ENCODE data around the gene GSPT2.
"Not testable (repeated sequence)": the region's sequence is repeated elsewhere in the genome, so short reads cannot be mapped to it uniquely, and the experiment has no call there.

The GSPT2 gene

DNA sequence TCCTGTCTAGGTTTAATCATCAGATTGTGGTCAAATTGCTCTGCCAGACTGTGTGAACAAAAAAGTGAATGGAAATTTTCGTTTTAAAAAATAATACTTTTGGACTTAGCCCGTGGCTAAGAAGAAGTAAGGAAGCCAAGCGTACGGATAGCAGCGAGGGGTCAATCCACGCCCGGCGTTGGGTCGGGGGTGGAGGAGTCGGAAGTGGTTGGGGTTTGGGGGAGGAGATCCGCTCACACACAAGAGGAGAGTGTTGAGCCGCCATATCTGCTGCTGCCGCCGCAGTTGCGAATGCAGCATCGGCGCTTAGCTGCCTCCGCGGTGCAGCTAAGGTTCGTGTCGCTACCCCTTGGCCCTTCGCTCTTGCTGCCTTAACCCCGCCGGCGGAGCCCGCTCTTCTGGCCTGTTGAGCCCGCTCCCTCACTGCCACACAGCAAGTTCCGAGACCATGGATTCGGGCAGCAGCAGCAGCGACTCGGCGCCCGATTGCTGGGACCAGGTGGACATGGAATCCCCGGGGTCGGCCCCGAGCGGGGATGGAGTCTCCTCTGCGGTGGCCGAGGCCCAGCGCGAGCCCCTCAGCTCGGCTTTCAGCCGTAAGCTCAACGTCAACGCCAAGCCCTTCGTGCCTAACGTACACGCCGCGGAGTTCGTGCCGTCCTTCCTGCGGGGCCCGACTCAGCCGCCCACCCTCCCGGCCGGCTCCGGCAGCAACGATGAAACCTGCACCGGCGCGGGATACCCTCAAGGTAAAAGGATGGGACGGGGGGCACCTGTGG is at the start of gene GSPT2:
TSS of gene GSPT2 (plus strand) at position 264 of the 779 bp plus-strand sequence. CDS start at position 449, 185 bp downstream.
- TF ChIP-seq POLR2A (IDR thresholded peaks at IDR 0.05; ENCODE audit: low read length) (peak; percentile 54), GATA1 (IDR thresholded peaks at IDR 0.05; ENCODE audit: low read depth, low read length) (no peak)
- DNase-seq, result peak; percentile 64 to 77

DNA sequence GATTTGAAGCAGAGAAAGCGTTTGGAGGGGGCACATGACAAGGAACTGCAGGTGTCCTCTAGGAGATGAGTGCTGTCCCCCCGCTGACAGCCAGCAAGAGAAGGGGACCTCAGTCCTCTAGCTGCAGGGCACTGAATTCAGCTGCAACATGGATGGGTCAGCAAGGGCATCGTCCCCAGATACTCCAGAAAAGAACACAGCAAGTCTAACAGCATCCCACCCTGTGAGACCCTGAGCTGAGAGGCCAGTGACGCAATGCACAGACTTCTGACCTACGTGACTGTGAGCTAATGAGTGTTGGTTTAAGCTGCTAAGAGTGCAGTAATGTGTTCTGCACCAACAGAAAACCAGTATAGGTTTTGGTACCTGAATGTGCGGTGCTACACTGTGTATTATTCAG is 49.0 kb upstream of the GSPT2 start:
- DNase-seq, result no peak
- TF ChIP-seq POLR2A (IDR thresholded peaks at IDR 0.05; ENCODE audit: low read length), result no peak
- no peak for TF ChIP-seq GATA1 (IDR thresholded peaks at IDR 0.05; ENCODE audit: low read depth, low read length)

GRCh38 chrX:51697397-51697796 is 45.8 kb upstream of the GSPT2 start:
- TF ChIP-seq GATA1 (IDR thresholded peaks at IDR 0.05; ENCODE audit: low read depth, low read length) (no peak), POLR2A (IDR thresholded peaks at IDR 0.05; ENCODE audit: low read length) (no peak)
- DNase-seq, result no peak

GRCh38 chrX:51710277-51711164 is 32.7 kb upstream of the GSPT2 start, which contains the start of gene CENPVL1:
CENPVL1 (plus strand) TSS chrX:51710512; CDS start chrX:51710512, 0 bp downstream.
- DNase-seq, result not testable (repeated sequence)

- DNase-seq, result not testable (repeated sequence)
Measured at GRCh38 chrX:51712943-51713647, 30.1 kb upstream of the GSPT2 start.

- TF ChIP-seq GATA1 (IDR thresholded peaks at IDR 0.05; ENCODE audit: low read depth, low read length), result no peak
- no peak for TF ChIP-seq POLR2A (IDR thresholded peaks at IDR 0.05; ENCODE audit: low read length)
- DNase-seq, result no peak
Measured at GRCh38 chrX:51728202-51728601, 15.0 kb upstream of the GSPT2 start.

DNA sequence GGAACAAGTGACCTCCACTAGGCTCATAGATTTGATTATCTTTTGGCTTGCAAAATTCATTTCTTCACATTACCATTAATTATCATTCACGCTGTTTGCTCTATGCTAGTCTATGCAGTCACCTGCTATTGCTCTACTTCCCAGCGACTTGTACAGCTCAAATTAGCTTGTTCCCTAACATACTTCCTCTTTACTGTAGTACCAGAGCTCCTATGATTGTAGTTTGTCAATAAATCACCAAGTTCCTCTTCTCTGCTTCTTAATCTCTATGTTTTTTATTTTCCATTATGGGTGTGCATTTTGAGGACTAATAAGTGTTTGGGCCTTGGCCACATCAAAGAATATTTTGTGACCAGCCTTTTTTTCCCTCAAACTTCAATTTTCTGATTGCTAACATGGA is 6.2 kb upstream of the GSPT2 start:
- TF ChIP-seq POLR2A (IDR thresholded peaks at IDR 0.05; ENCODE audit: low read length) (no peak), GATA1 (IDR thresholded peaks at IDR 0.05; ENCODE audit: low read depth, low read length) (no peak)
- DNase-seq, result no peak

DNA sequence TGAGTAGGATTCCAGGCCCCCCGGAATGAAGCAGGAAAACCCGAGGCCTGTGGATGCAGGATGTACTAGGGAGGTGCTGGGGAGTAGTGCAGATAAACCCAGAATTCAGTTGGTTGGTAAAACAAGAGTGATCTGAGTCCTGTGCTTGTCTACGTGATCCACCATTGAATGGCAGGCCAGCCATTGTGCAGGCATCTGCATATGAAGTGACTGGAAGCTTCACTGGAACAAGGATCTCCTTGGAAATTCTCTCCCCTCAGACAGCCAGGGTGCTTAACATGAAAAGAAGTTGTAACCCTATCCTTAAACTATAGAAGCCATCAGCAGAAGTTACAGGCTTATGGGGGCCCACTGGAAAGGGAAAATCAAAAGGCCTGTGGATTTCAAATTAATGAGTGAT is 656 bp upstream of the GSPT2 start:
- TF ChIP-seq POLR2A (IDR thresholded peaks at IDR 0.05; ENCODE audit: low read length), result no peak
- TF ChIP-seq GATA1 (IDR thresholded peaks at IDR 0.05; ENCODE audit: low read depth, low read length), result no peak
- no peak for DNase-seq

- TF ChIP-seq GATA1 (IDR thresholded peaks at IDR 0.05; ENCODE audit: low read depth, low read length) (no peak), POLR2A (IDR thresholded peaks at IDR 0.05; ENCODE audit: low read length) (no peak)
- no peak for DNase-seq
Measured at GRCh38 chrX:51747671-51748070, 4.4 kb downstream of the GSPT2 start.

GRCh38 chrX:51759055-51759839 is 16.0 kb downstream of the GSPT2 start:
- DNase-seq, result no peak
- TF ChIP-seq POLR2A (IDR thresholded peaks at IDR 0.05; ENCODE audit: low read length) (no peak), GATA1 (IDR thresholded peaks at IDR 0.05; ENCODE audit: low read depth, low read length) (no peak)

GRCh38 chrX:51760657-51761056 is 17.4 kb downstream of the GSPT2 start:
- no peak for DNase-seq
- TF ChIP-seq POLR2A (IDR thresholded peaks at IDR 0.05; ENCODE audit: low read length), result no peak

- no peak for DNase-seq
- TF ChIP-seq POLR2A (IDR thresholded peaks at IDR 0.05; ENCODE audit: low read length), result no peak
- no peak for TF ChIP-seq GATA1 (IDR thresholded peaks at IDR 0.05; ENCODE audit: low read depth, low read length)
Measured at GRCh38 chrX:51766546-51766945, 23.3 kb downstream of the GSPT2 start.

DNA sequence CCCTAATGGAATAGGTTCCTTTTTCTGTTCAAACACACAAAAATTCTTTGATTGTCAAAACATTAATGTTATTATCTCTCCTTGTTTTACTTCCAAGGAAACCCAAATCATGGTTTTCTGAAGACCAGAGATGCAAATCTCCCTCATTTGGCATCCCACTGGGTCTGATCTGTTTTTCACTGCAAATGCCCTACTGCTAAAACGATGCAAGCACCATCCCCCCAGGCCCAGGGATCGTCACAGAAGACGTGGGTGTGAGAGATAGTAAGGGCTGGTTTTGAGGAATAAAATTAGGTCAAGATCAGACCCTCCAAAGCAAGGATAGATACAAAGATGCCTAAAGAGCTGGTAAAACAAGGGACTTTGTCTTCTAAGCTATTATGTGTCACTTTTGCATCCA is 33.6 kb downstream of the GSPT2 start:
- TF ChIP-seq POLR2A (IDR thresholded peaks at IDR 0.05; ENCODE audit: low read length) (no peak), GATA1 (IDR thresholded peaks at IDR 0.05; ENCODE audit: low read depth, low read length) (no peak)
- DNase-seq, result no peak
